Measurements from ENCODE around the gene EPHA1. TPM values are rescaled to one million over a fixed set of nuclear protein-coding genes. Genes with fewer than 3 reads are reported as not detected.

The EPHA1 gene
- total and polyA plus RNA-seq, 2 donors (not counting 3 experiments of a cell fraction or from before 2014, with no cell fraction given): 0.07 TPM; not detected in 1

DNA sequence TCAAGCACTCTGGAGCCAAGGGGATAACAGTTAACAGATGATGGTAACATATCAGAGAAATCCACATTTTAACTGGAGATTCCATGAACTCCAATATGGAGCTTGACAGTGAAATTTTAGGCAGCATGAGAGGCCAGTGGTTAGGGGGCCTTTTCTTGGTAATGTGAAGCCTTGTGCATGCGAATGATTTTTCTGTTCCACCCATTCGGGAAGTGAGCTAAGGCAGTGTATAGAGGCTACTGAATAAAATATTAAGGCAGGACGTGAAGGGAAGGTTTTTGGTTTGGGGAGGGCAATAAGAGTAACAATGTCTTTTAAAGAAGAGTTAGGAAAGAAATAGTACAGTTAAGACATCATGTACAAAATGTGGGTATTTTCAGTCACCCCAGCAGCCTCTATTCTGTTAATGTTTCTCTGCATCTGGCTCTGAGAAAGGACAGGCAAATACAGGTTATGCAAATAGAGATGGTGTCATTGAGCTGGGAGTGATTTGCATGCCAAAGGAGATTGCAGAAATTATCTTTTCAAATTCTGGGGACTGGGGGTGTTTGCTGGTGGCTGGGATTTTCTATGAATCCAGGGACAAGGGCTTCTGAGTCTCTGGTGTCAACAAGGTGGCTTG lies 27.8 kb upstream of the EPHA1 start:
- no peak overlapping the region for H3K4me2 ChIP-seq (ENCODE audit: insufficient read depth, low read length)
- H3K27me3 ChIP-seq (ENCODE audit: control insufficient read depth in 2 of 2, insufficient read depth in 2 of 2, low read length in 2 of 2): no peaks in the 10 kb centered on the region
- no peak overlapping the region for H3K4me3 ChIP-seq (replicated peaks in 1 of 3; ENCODE audit: insufficient read depth in 1 of 3, low read depth in 1 of 3, low read length in 3 of 3)
- TF ChIP-seq, protein P1, sequence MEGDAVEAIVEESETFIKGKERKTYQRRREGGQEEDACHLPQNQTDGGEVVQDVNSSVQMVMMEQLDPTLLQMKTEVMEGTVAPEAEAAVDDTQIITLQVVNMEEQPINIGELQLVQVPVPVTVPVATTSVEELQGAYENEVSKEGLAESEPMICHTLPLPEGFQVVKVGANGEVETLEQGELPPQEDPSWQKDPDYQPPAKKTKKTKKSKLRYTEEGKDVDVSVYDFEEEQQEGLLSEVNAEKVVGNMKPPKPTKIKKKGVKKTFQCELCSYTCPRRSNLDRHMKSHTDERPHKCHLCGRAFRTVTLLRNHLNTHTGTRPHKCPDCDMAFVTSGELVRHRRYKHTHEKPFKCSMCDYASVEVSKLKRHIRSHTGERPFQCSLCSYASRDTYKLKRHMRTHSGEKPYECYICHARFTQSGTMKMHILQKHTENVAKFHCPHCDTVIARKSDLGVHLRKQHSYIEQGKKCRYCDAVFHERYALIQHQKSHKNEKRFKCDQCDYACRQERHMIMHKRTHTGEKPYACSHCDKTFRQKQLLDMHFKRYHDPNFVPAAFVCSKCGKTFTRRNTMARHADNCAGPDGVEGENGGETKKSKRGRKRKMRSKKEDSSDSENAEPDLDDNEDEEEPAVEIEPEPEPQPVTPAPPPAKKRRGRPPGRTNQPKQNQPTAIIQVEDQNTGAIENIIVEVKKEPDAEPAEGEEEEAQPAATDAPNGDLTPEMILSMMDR (IDR thresholded peaks at IDR 0.05; ENCODE audit: extremely low read depth in 1 of 2, insufficient read depth in 1 of 2, low read depth in 1 of 2, low read length in 2 of 2): no peak
- TF ChIP-seq JUN (IDR thresholded peaks at IDR 0.05; ENCODE audit: borderline replicate concordance, insufficient read depth, insufficient read length, low read depth): no peak
- no peak for TF ChIP-seq POLR2A (IDR thresholded peaks at IDR 0.05; ENCODE audit: low read depth, low read length)
- TF ChIP-seq, protein P2, sequence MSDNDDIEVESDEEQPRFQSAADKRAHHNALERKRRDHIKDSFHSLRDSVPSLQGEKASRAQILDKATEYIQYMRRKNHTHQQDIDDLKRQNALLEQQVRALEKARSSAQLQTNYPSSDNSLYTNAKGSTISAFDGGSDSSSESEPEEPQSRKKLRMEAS (IDR thresholded peaks at IDR 0.05; ENCODE audit: insufficient read depth, insufficient read length): no peak
- no peak for TF ChIP-seq POLR2AphosphoS5 (IDR thresholded peaks at IDR 0.05; ENCODE audit: insufficient read depth, low read depth, low read length)
- TF ChIP-seq MYC (IDR thresholded peaks at IDR 0.05; ENCODE audit: low read depth, low read length): no peak
- no peak for TF ChIP-seq EZH2 (IDR thresholded peaks at IDR 0.05; ENCODE audit: borderline replicate concordance, low read depth, low read length, severe bottlenecking)
- no peak for TF ChIP-seq FOS (IDR thresholded peaks at IDR 0.05; ENCODE audit: borderline replicate concordance, insufficient read depth, low read length)
- no peak for TF ChIP-seq GATA2 (IDR thresholded peaks at IDR 0.05; ENCODE audit: insufficient read depth, insufficient read length, low read depth, low read length)
- H3K9me1 ChIP-seq (replicated peaks; ENCODE audit: control insufficient read depth, extremely low read depth, insufficient read depth, low read length): no peaks in the 10 kb centered on the region
- H2AFZ ChIP-seq (ENCODE audit: low read depth, low read length): no peak overlapping the region
- no peak for DNase-seq (ENCODE audit: low read depth, low spot score)
- no peak overlapping the region for H3K9ac ChIP-seq (replicated peaks; ENCODE audit: extremely low read depth, insufficient read depth, low read length)
- no TSS peak for BruUV-seq (replicated peaks)
- H3K79me2 ChIP-seq (ENCODE audit: control insufficient read depth, insufficient read depth, low read length): no peaks in the 10 kb centered on the region
- intact Hi-C loops (cut with micrococcal nuclease) (no loop called here), dilution Hi-C loops (cut with MboI; ENCODE audit: extremely low pct_ligation_motif_present, low sequenced_read_pairs) (no loop called here)
- FAIRE-seq: no peak
- H3K27ac ChIP-seq (ENCODE audit: insufficient read depth, low read depth, low read length): no peak overlapping the region
- H4K20me1 ChIP-seq (replicated peaks; ENCODE audit: control insufficient read depth, extremely low read depth, insufficient read depth, low read length): no peaks in the 10 kb centered on the region
- H3K9me3 ChIP-seq (replicated peaks; ENCODE audit: control insufficient read depth, insufficient read depth, low read length): no peaks in the 10 kb centered on the region
- ChIA-PET CTCF (no interaction called here), POLR2A (no interaction called here)
- peaks cover 18% of the 10 kb centered on the region for H3K4me1 ChIP-seq (ENCODE audit: control insufficient read depth, extremely low read depth, insufficient read depth, low read length)
- H3K36me3 ChIP-seq (ENCODE audit: control insufficient read depth in 2 of 2, extremely low read depth in 1 of 2, insufficient read depth in 2 of 2, low read length in 2 of 2): no peaks in the 10 kb centered on the region

Data from endothelial cell of umbilical vein (primary cell).